Lower leg skin (tissue), 3 donors: Measurements from ENCODE around the gene MFSD2A.

Experiments
- CTCF ChIP-seq, 3 donors: fragments of 450-650 bp; IDR thresholded peaks; one replicate each; pipeline ENCODE4 v1.5.1; 2016; ENCODE audit warnings: antibody characterized with exemption in 3 of 3, mild to moderate bottlenecking in 3 of 3, moderate library complexity in 2 of 3
- POLR2A ChIP-seq, 2 donors: fragments of 450-650 bp; IDR thresholded peaks; one replicate each; pipeline ENCODE4 v1.6.1; 2016 to 2017; ENCODE audit warnings: antibody characterized with exemption in 2 of 2, mild to moderate bottlenecking in 1 of 2, moderate library complexity in 1 of 2

- TF ChIP-seq CTCF (IDR thresholded peaks at IDR 0.05) (no peak), POLR2A (IDR thresholded peaks at IDR 0.05) (no peak)
Measured at GRCh38 chr1:39992888-39993287, 37.9 kb downstream of the MFSD2A start.
